HepG2 (cell line): Measurements from ENCODE around the gene SLC29A2. TPM values are rescaled to one million over a fixed set of nuclear protein-coding genes. Genes with fewer than 3 reads are reported as not detected.

Experiments used
- CREB1 ChIP-seq, 2 experiments: fragments of 450-650 bp in 1 of 2; IDR thresholded peaks; 2 replicates each; pipeline ENCODE4 v1.6.1; 2016 to 2017; ENCODE audit warnings: control low read depth in 1 of 2, mild to moderate bottlenecking in 1 of 2, missing compliant biosample characterization in 1 of 2, missing genetic modification characterization in 1 of 2
- E2F1 ChIP-seq: sonication (generic); formaldehyde crosslinking; IDR thresholded peaks from 2 replicates; pipeline ENCODE4 v1.5.0; 2020; ENCODE audit warnings: missing genetic modification reagents
- GABPB1 ChIP-seq: IDR thresholded peaks from 2 replicates; pipeline ENCODE4 v1.6.1; 2016; ENCODE audit warnings: mild to moderate bottlenecking, missing genetic modification reagents, moderate library complexity, missing compliant biosample characterization
- GPBP1L1 ChIP-seq: sonication (generic); formaldehyde crosslinking; IDR thresholded peaks from 2 replicates; pipeline ENCODE4 v1.5.0; 2020; ENCODE audit warnings: mild to moderate bottlenecking, missing genetic modification reagents
- MIXL1 ChIP-seq: IDR thresholded peaks from 2 replicates; pipeline ENCODE4 v1.6.1; 2016
- NFKB2 ChIP-seq: sonication (generic); formaldehyde crosslinking; IDR thresholded peaks from 2 replicates; pipeline ENCODE4 v1.4.0; 2020; ENCODE audit warnings: missing genetic modification reagents, borderline replicate concordance
- RBM39 ChIP-seq: fragments of 200-400 bp; formaldehyde crosslinking; IDR thresholded peaks from one replicate; pipeline ENCODE4 v1.6.1; 2018; ENCODE audit warnings: antibody characterized with exemption, mild to moderate bottlenecking, low read depth, low read length; ENCODE audit not compliant: poor library complexity, severe bottlenecking
- RFXAP ChIP-seq: sonication (generic); formaldehyde crosslinking; IDR thresholded peaks from 2 replicates; pipeline ENCODE4 v1.4.0; 2020; ENCODE audit warnings: missing genetic modification reagents, borderline replicate concordance
- RORA ChIP-seq: sonication (generic); formaldehyde crosslinking; IDR thresholded peaks from 2 replicates; pipeline ENCODE4 v1.5.0; 2020; ENCODE audit warnings: mild to moderate bottlenecking, missing genetic modification reagents, moderate library complexity
- SAP130 ChIP-seq: IDR thresholded peaks from 2 replicates; pipeline ENCODE4 v1.6.1; 2016; ENCODE audit warnings: low read depth
- SKI ChIP-seq: fragments of 450-650 bp; IDR thresholded peaks from one replicate; pipeline ENCODE4 v1.6.1; 2018; ENCODE audit warnings: mild to moderate bottlenecking; ENCODE audit not compliant: partially characterized antibody
- SP1 ChIP-seq, 2 experiments: fragments of 450-650 bp in 1 of 2; sonication (generic) in 1 of 2; formaldehyde crosslinking in 1 of 2; IDR thresholded peaks; 2 replicates each; pipeline versions ENCODE4 v1.4.0 to v1.6.1; 2016 to 2020; ENCODE audit warnings: missing genetic modification reagents in 1 of 2
- TARDBP ChIP-seq: sonication (generic); formaldehyde crosslinking; IDR thresholded peaks from 2 replicates; pipeline ENCODE4 v1.8.0; 2022; ENCODE audit warnings: mild to moderate bottlenecking, missing genetic modification reagents
- THAP9 ChIP-seq: sonication (generic); formaldehyde crosslinking; IDR thresholded peaks from 2 replicates; pipeline ENCODE4; 2020; ENCODE audit warnings: missing genetic modification reagents, mild to moderate bottlenecking, borderline replicate concordance
- U2AF1 ChIP-seq: fragments of 200-400 bp; formaldehyde crosslinking; optimal IDR thresholded peaks from 2 replicates; pipeline ENCODE3; 2017; ENCODE audit warnings: mild to moderate bottlenecking, low read depth, low read length
- ZBTB42 ChIP-seq: sonication (generic); formaldehyde crosslinking; IDR thresholded peaks from 2 replicates; pipeline ENCODE4 v1.5.0; 2020; ENCODE audit warnings: mild to moderate bottlenecking, missing genetic modification reagents
- ZNF224 ChIP-seq: sonication (generic); formaldehyde crosslinking; IDR thresholded peaks from 2 replicates; pipeline ENCODE4 v1.5.0; 2020; ENCODE audit warnings: mild to moderate bottlenecking, missing genetic modification reagents
- ZNF251 ChIP-seq: sonication (generic); formaldehyde crosslinking; IDR thresholded peaks from 2 replicates; pipeline ENCODE4 v1.9.0; 2021; ENCODE audit warnings: mild to moderate bottlenecking, missing genetic modification reagents
- ZNF326 ChIP-seq: sonication (generic); formaldehyde crosslinking; IDR thresholded peaks from 2 replicates; pipeline ENCODE4 v1.4.0; 2020; ENCODE audit warnings: missing genetic modification reagents, borderline replicate concordance
- ZNF543 ChIP-seq: sonication (generic); formaldehyde crosslinking; IDR thresholded peaks from 2 replicates; pipeline ENCODE4 v1.4.0; 2020; ENCODE audit warnings: mild to moderate bottlenecking, missing genetic modification reagents
- ZNF549 ChIP-seq: sonication (generic); formaldehyde crosslinking; IDR thresholded peaks from 2 replicates; pipeline ENCODE4 v1.5.0; 2020; ENCODE audit warnings: missing genetic modification reagents
- polyA plus RNA-seq, 8 experiments: library from polyadenylated mRNA; depleted of rRNA in 3 of 8; stranded (reverse) in 7 of 8; unstranded in 1 of 8; fragments of >200 nt; fragmentation: Illumina TruSeq in 4 of 8; extraction: Trizol in 4 of 8; gene quantifications; 2 replicates each; pipeline versions ENCODE4 v1.2.1 to v1.2.3, GENCODE V29; 2011 to 2016; ENCODE audit warnings: low read depth in 4 of 8, missing spikeins in 1 of 8, mixed read lengths in 1 of 8; ENCODE audit not compliant: insufficient read depth in 1 of 8
- total RNA-seq, 5 experiments: library from RNA; depleted of rRNA; stranded (reverse); fragments of >200 nt; fragmentation: Illumina TruSeq; extraction: Trizol; gene quantifications; 2 replicates each; pipeline ENCODE4 v1.2.3, GENCODE V29; 2016; ENCODE audit warnings: low read depth in 1 of 5
- TF ChIP-seq, protein P1 (sequence below), 2 experiments: sonication (generic) in 1 of 2; formaldehyde crosslinking in 1 of 2; IDR thresholded peaks; 2 replicates each; pipeline versions ENCODE4 v1.4.0 to v1.6.1; 2018 to 2020; ENCODE audit warnings: missing genetic modification reagents in 2 of 2, borderline replicate concordance in 1 of 2, low read depth in 1 of 2, mild to moderate bottlenecking in 1 of 2, missing biosample characterization in 1 of 2

SLC29A2 gene
- total and polyA plus RNA-seq, 2 of the 13 experiments (the other 11 are each of a cell fraction or from before 2014, with no cell fraction given) = 0.63 to 0.66 TPM

DNA sequence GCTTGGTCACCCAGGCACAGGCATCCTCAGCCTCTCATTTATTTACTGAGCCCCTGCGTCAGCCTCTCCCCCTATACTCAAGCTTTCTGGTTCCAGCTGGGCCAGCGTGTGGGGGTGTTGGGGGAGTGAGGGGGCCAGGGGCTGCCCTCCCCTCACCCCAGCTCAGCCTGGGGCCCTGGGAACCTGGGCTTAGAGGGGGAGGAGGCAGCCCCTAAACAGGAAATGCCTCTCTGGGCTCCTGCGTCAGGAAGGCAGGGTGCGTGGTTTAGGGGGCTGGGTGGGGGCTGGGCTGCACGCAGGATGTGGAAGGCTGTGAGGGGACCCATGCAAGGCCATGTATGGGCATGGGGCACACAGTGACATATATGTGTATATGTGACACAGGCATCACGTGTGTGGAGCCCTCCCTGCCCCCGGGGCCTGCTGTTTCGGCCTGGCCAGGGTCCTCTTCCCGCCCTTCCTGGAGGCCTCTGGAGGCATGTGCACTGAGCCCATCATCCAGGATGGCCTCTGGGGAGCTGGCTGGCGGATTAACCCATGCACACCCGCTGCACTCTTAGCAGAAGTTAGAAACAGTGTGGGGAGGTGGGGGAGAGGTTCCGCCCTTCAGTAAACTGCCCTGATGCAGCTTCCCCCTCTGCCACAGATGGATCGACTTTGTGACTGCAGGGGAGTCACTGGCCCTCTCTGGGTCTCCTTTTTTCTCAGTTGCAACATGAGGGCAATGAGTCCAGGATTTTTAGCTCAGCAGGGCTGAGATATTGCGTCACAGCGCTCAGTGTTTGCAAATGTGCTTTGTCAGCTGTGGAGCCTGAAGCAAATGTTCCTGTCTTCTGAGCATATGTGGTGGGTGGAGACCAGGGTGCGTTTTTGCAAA, 53.6 kb downstream of the SLC29A2 start (continued):
- peak; percentile 29; the same call in 1 of the 2 replicates for TF ChIP-seq TARDBP (CRISPR knock-in tag)
- peak; percentile 57; the same call in 1 of the 2 replicates for TF ChIP-seq NFKB2 (CRISPR knock-in tag)
- no peak for TF ChIP-seq ZNF326 (CRISPR knock-in tag)
- peak; percentile 52; the same call in 1 of the 2 replicates for TF ChIP-seq CREB1 (IDR thresholded peaks at IDR 0.05)
- peak; percentile 70 for TF ChIP-seq CREB1 (CRISPR knock-in tag; IDR thresholded peaks at IDR 0.05)
- 0 out of 2 replicates have a peak, but pooled peaks have one; percentile 26 for TF ChIP-seq ZNF543 (CRISPR knock-in tag)
- no peak for TF ChIP-seq MIXL1
- no peak for TF ChIP-seq ZNF224 (CRISPR knock-in tag)
- no peak for TF ChIP-seq RBM39
- 0 out of 2 replicates have a peak, but pooled peaks have one; percentile 7 for TF ChIP-seq GABPB1 (CRISPR knock-in tag)
- TF ChIP-seq ZNF251 (CRISPR knock-in tag) = no peak
- no peak for TF ChIP-seq SP1 (IDR thresholded peaks at IDR 0.05)
- no peak for TF ChIP-seq SP1 (CRISPR knock-in tag; IDR thresholded peaks at IDR 0.05)
- TF ChIP-seq RFXAP = no peak
- no peak for TF ChIP-seq THAP9
- no peak for TF ChIP-seq ZNF549 (CRISPR knock-in tag)
- TF ChIP-seq E2F1 (CRISPR knock-in tag) = 0 out of 2 replicates have a peak, but pooled peaks have one; percentile 18
- no peak for TF ChIP-seq SKI
- TF ChIP-seq, protein P1, sequence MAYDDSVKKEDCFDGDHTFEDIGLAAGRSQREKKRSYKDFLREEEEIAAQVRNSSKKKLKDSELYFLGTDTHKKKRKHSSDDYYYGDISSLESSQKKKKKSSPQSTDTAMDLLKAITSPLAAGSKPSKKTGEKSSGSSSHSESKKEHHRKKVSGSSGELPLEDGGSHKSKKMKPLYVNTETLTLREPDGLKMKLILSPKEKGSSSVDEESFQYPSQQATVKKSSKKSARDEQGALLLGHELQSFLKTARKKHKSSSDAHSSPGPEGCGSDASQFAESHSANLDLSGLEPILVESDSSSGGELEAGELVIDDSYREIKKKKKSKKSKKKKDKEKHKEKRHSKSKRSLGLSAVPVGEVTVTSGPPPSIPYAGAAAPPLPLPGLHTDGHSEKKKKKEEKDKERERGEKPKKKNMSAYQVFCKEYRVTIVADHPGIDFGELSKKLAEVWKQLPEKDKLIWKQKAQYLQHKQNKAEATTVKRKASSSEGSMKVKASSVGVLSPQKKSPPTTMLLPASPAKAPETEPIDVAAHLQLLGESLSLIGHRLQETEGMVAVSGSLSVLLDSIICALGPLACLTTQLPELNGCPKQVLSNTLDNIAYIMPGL (CRISPR knock-in tag; IDR thresholded peaks at IDR 0.05; ENCODE audit: borderline replicate concordance in 1 of 2, low read depth in 1 of 2) = peak in 1 of 2 experiments; percentile 28; a peak in 1 of 4 replicates
- TF ChIP-seq SAP130 = peak; percentile 62
- TF ChIP-seq RORA (CRISPR knock-in tag) = no peak
- no peak for TF ChIP-seq ZBTB42 (CRISPR knock-in tag)
- TF ChIP-seq GPBP1L1 (CRISPR knock-in tag) = no peak
- TF ChIP-seq U2AF1 = no peak
